B cell (primary cell): Measurements from ENCODE around the gene DIMT1. TPM values are rescaled to one million over a fixed set of nuclear protein-coding genes. Genes with fewer than 3 reads are reported as not detected.

Experiments
- ATAC-seq: fragments of 200-7000 bp; cut with Tn5 transposase; one replicate; pipeline ENCODE4 v1.10.0; 2021; ENCODE audit warnings: low read depth, mild to moderate bottlenecking, moderate number of reproducible peaks, moderate library complexity
- CTCF ChIA-PET: fragments of 350-600 bp; sonication (Branson Sonifier 250); formaldehyde crosslinking; loops from one replicate; lab custom pipeline; 2021; ENCODE audit warnings: antibody characterized with exemption, inconsistent platforms; lab: Charles Lee
- POLR2A ChIA-PET: fragments of 350-600 bp; sonication (Branson Sonifier 250); formaldehyde crosslinking; loops from one replicate; lab custom pipeline; 2021; ENCODE audit warnings: antibody characterized with exemption; lab: Charles Lee
- DNase-seq: peaks from one replicate; pipeline ENCODE4 v3.0.0; 2013
- H2AFZ ChIP-seq: 2 replicates; pipeline ENCODE4 v1.6.1; 2012; ENCODE audit warnings: mild to moderate bottlenecking, low read depth, low read length; ENCODE audit not compliant: insufficient read depth, poor library complexity, severe bottlenecking
- H3K27ac ChIP-seq, 2 donors: 1 replicate in 1 of 2; 2 replicates in 1 of 2; pipeline ENCODE4 v1.5.1; 2012 to 2013; ENCODE audit warnings: low read length in 2 of 2, mild to moderate bottlenecking in 2 of 2, moderate library complexity in 1 of 2
- H3K27me3 ChIP-seq, 4 experiments: fragments of 200-600 bp in 1 of 4; sonication (generic) in 1 of 4; replicated peaks in 1 of 4; 1 replicate in 2 of 4; 2 replicates in 2 of 4; pipeline versions ENCODE4 v1.6.1 to v1.7.0; 2013 to 2016; ENCODE audit warnings: low read length in 3 of 4, mild to moderate bottlenecking in 2 of 4, mixed read lengths in 1 of 4, moderate library complexity in 1 of 4; ENCODE audit not compliant: insufficient read depth in 4 of 4, control insufficient read depth in 3 of 4; ENCODE audit errors: control extremely low read depth in 1 of 4
- H3K36me3 ChIP-seq, 2 experiments: replicated peaks in 1 of 2; 1 replicate in 1 of 2; 2 replicates in 1 of 2; pipeline versions ENCODE4 v1.6.1 to v1.7.1; 2013; ENCODE audit warnings: low read length in 1 of 2; ENCODE audit not compliant: insufficient read depth in 2 of 2, control insufficient read depth in 1 of 2; ENCODE audit errors: control extremely low read depth in 1 of 2, extremely low read depth in 1 of 2
- H3K4me1 ChIP-seq, 2 donors: fragments of 200-600 bp in 1 of 2; sonication (generic) in 1 of 2; 1 replicate in 1 of 2; 2 replicates in 1 of 2; pipeline versions ENCODE4 v1.5.1 to v1.6.1; 2013 to 2017; ENCODE audit warnings: low read length in 2 of 2; ENCODE audit not compliant: control insufficient read depth in 2 of 2, insufficient read depth in 2 of 2
- H3K4me2 ChIP-seq: replicated peaks from 2 replicates; pipeline ENCODE3; 2012; ENCODE audit warnings: mild to moderate bottlenecking, low read depth, low read length; ENCODE audit not compliant: poor library complexity, severe bottlenecking
- H3K4me3 ChIP-seq, 5 experiments: fragments of 200-600 bp in 1 of 5; sonication (generic) in 1 of 5; 1 replicate in 3 of 5; 2 replicates in 2 of 5; pipeline versions ENCODE4 v1.5.1 to v1.7.0; 2011 to 2016; ENCODE audit warnings: low read length in 4 of 5, mild to moderate bottlenecking in 4 of 5, low read depth in 2 of 5, control low read depth in 1 of 5, moderate library complexity in 1 of 5; ENCODE audit not compliant: insufficient read depth in 1 of 5; ENCODE audit errors: control extremely low read depth in 1 of 5, extremely low read depth in 1 of 5
- H3K79me2 ChIP-seq: fragments of 200-600 bp; sonication (generic); one replicate; pipeline ENCODE4 v1.6.0; 2016; ENCODE audit warnings: low read length; ENCODE audit not compliant: control insufficient read depth, insufficient read depth
- H3K9ac ChIP-seq: fragments of 200-600 bp; sonication (generic); 2 replicates; pipeline ENCODE4 v1.6.1; 2017; ENCODE audit warnings: mild to moderate bottlenecking, low read length, moderate library complexity
- H3K9me3 ChIP-seq, 3 donors: one replicate each; pipeline versions ENCODE4 v1.6.1 to v1.7.1; 2013; ENCODE audit warnings: low read length in 2 of 3; ENCODE audit not compliant: control insufficient read depth in 2 of 3, insufficient read depth in 1 of 3; ENCODE audit errors: control extremely low read depth in 1 of 3
- H4K20me1 ChIP-seq: 2 replicates; pipeline ENCODE4 v1.6.0; 2012; ENCODE audit warnings: mild to moderate bottlenecking, low read length; ENCODE audit not compliant: insufficient read depth, control insufficient read depth, poor library complexity, severe bottlenecking
- H3K27ac Mint-ChIP-seq: one replicate; pipeline ENCODE4 v1.8.0; 2021; ENCODE audit warnings: mixed read lengths
- H3K27me3 Mint-ChIP-seq: one replicate; pipeline ENCODE4 v1.8.0; 2021; ENCODE audit warnings: mixed read lengths
- H3K4me1 Mint-ChIP-seq: one replicate; pipeline ENCODE4 v1.8.0; 2021; ENCODE audit warnings: mixed read lengths
- H3K4me3 Mint-ChIP-seq: one replicate; pipeline ENCODE4 v1.8.0; 2021; ENCODE audit warnings: mixed read lengths
- H3K9me3 Mint-ChIP-seq: one replicate; pipeline ENCODE4 v1.8.0; 2022; ENCODE audit warnings: mixed read lengths; ENCODE audit not compliant: insufficient read depth
- EZH2 ChIP-seq: IDR thresholded peaks from 2 replicates; pipeline ENCODE4 v1.6.1; 2012; ENCODE audit warnings: borderline replicate concordance, low read depth, mild to moderate bottlenecking, moderate library complexity, low read length; ENCODE audit not compliant: insufficient read depth, poor library complexity, severe bottlenecking
- WGBS: methylation state at CpG from one replicate; pipeline ENCODE4 v1.1.5; 2013; ENCODE audit warnings: missing lambda C conversion rate; ENCODE audit not compliant: insufficient coverage; 5-methylcytosine and 5-hydroxymethylcytosine counted together
- intact Hi-C: fragments of 100-400 bp; cut with micrococcal nuclease; formaldehyde crosslinking; loops from one replicate; pipeline ENCODE4 v1.10.0; 2022
- polyA plus RNA-seq: library from polyadenylated mRNA; depleted of rRNA; stranded (reverse); fragments of >200 nt; gene quantifications from 2 replicates; pipeline ENCODE4 v1.2.3, GENCODE V29; 2012
- total RNA-seq, 2 donors: library from RNA; stranded (reverse); fragments of 120-200 nt in 1 of 2; gene quantifications; 1 replicate in 1 of 2; 2 replicates in 1 of 2; pipeline versions ENCODE4 v1.2.3 to v1.2.4, GENCODE V29; 2013 to 2022
- TF ChIP-seq, protein P1 (sequence below): fragments of 200-600 bp; IDR thresholded peaks from one replicate; pipeline ENCODE4 v1.8.0; 2022; ENCODE audit warnings: antibody characterized with exemption, mild to moderate bottlenecking

DIMT1 gene
- total and polyA plus RNA-seq, 2 donors (not counting 1 experiment from before 2014, with no cell fraction given): 16.0 to 20.7 TPM

DNA sequence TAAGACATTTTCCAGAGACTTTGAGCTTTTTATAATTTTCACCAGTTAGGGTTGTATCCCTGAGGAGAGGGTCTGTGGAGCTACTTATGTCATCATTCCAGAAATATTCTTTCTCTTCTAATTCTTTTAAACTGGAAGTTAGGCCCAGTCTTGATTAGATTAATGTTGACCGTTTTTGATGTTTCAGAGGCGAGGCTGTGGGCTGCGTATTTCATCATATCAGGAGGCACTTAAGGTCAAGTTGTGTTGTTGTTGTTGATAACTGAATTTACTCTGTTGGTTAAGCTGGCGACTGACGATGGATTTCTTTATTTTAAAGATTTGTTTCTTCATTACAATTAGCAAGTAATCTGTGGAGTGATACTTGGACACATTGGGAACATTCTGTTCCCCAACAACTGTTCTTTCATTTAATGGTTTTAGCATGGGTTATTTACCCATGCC is 28.9 kb upstream of the DIMT1 start:
- intact Hi-C loops: no loop called here
- POLR2A ChIA-PET: no interaction called here
- Mint-ChIP-seq H3K9me3 (no peaks in the 10 kb centered on the region), H3K27ac (no peak overlapping the region), H3K4me3 (no peak overlapping the region), H3K27me3 (no peaks in the 10 kb centered on the region), H3K4me1 (peaks cover 3% of the 10 kb centered on the region)
- H3K4me2 ChIP-seq: no peak overlapping the region
- H3K27me3 ChIP-seq: no peaks in the 10 kb centered on the region
- H3K9ac ChIP-seq: no peak overlapping the region
- H3K36me3 ChIP-seq: no peaks in the 10 kb centered on the region
- CTCF ChIA-PET: interaction anchor here (0.6 to 1.7 kb wide), 2 partner anchors 10 to 28 kb away, joined by 3 to 7 read pairs; no protein-coding TSS in a partner anchor
- no peak overlapping the region for H3K27ac ChIP-seq
- TF ChIP-seq, protein P1, sequence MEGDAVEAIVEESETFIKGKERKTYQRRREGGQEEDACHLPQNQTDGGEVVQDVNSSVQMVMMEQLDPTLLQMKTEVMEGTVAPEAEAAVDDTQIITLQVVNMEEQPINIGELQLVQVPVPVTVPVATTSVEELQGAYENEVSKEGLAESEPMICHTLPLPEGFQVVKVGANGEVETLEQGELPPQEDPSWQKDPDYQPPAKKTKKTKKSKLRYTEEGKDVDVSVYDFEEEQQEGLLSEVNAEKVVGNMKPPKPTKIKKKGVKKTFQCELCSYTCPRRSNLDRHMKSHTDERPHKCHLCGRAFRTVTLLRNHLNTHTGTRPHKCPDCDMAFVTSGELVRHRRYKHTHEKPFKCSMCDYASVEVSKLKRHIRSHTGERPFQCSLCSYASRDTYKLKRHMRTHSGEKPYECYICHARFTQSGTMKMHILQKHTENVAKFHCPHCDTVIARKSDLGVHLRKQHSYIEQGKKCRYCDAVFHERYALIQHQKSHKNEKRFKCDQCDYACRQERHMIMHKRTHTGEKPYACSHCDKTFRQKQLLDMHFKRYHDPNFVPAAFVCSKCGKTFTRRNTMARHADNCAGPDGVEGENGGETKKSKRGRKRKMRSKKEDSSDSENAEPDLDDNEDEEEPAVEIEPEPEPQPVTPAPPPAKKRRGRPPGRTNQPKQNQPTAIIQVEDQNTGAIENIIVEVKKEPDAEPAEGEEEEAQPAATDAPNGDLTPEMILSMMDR: no peak
- no peak for TF ChIP-seq EZH2
- ATAC-seq (no peak), DNase-seq (no peak)
- H4K20me1 ChIP-seq: peaks cover 17% of the 10 kb centered on the region
- peaks cover 72% of the 10 kb centered on the region for H3K79me2 ChIP-seq
- no peak overlapping the region for H2AFZ ChIP-seq
- no peaks in the 10 kb centered on the region for H3K4me1 ChIP-seq
- no CpG with 5 or more reads among the region's 5 CpGs for whole genome bisulfite sequencing
- no peaks in the 10 kb centered on the region for H3K9me3 ChIP-seq
- no peak overlapping the region for H3K4me3 ChIP-seq

DNA sequence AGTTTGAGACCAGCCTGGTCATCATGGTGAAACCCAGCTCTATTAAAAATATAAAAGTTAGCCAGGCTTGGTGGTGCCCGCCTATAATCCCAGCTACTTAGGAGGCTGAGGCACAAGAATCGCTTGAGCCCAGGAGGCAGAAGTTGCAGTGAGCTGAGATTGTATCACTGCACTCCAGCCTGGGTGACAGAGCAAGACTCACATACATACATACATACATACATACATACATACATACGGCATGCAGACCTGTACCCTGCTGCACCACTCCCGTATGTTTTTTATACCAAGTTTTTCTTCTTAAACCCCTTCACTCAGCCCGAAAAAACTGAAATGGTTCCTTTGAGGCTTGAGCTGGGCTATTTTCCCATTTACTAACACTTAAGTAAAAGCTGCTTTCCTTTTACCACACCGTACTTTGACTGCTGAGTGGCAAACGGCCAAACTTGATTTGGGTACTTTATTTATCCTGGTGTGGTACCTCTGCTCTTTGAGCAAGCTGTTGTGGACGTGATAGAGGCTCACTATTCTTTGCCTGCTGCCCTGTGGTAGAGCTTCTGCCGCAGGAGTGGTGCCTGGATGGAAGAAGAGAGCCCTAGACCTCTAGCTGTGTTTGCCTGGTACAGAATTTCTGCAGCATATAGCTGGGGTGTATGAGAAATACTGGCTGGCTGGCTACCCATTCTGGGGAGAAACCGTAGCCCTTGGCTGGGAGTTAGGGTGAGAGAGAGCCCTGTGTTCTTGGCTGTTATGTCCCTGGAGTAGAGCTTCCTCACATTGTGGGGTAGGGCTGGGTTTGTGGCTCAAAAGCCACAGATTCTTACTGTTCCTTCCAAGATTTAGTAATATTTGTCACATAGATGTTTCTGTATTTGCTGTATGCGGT is 28.3 kb upstream of the DIMT1 start:
- Histone ChIP-seq H3K27me3 (no peaks in the 10 kb centered on the region), H4K20me1 (peaks cover 24% of the 10 kb centered on the region), H3K27ac (no peak overlapping the region), H3K4me1 (no peaks in the 10 kb centered on the region), H3K4me3 (no peak overlapping the region), H2AFZ (no peak overlapping the region), H3K4me2 (no peak overlapping the region), H3K9me3 (no peaks in the 10 kb centered on the region), H3K79me2 (peaks cover 78% of the 10 kb centered on the region), H3K9ac (no peak overlapping the region), H3K36me3 (no peaks in the 10 kb centered on the region)
- Mint-ChIP-seq H3K27me3 (no peaks in the 10 kb centered on the region), H3K4me3 (no peak overlapping the region), H3K9me3 (no peaks in the 10 kb centered on the region), H3K27ac (no peak overlapping the region), H3K4me1 (peaks cover 4% of the 10 kb centered on the region)
- no peak for DNase-seq
- WGBS: 96% methylated on average over 8 of the region's 11 CpGs
- POLR2A ChIA-PET: no interaction called here
- TF ChIP-seq, protein P1: no peak
- TF ChIP-seq EZH2: no peak
- no peak for ATAC-seq
- CTCF ChIA-PET: interaction anchor here (0.6 to 1.7 kb wide), 2 partner anchors 11 to 28 kb away, joined by 3 to 7 read pairs; no protein-coding TSS in a partner anchor
- intact Hi-C loops: no loop called here
